ENCODE data around the gene ENTPD2. TPM values are rescaled to one million over a fixed set of nuclear protein-coding genes. Genes with fewer than 3 reads are reported as not detected.
"Not testable (repeated sequence)": the region's sequence is repeated elsewhere in the genome, so short reads cannot be mapped to it uniquely, and the experiment has no call there.

Gene ENTPD2
- polyA plus RNA-seq, 4 donors, result 2.8 to 6.0 (median 5.1) TPM

DNA sequence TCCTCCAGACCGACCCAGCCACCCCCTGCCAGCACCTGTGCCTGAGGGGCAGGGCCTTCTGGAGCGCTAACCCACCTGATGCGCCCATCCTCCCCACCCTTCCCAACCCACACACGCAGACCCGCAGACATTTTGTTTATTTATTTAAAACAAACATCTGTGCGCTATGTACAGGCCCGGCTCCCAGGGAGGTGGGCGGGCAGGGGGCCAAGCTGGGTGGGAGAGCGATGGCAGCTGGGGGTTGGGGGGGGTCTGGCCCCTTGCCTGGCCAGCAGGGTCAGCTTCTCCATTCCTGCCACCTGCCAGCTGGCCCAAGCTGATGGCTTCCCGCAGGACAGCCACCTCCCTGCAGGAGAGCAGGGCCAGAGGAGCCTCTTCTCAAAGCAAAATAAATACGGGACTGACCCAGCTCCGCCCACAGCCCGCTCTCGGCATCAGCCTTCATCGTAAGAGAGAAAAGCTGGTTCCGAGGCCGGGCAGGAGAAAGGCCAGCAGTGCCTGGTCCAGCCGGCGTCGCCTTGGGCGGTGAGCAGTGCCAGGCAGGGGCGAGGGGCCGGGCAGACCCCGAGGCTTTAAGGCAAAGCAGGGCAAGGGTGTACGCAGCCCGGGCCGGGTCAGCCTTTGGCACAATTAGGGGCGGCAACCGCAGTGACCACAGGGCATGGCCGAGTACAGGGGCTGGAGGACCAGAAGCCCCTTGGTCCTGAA is 46.6 kb downstream of the ENTPD2 start:
- DNase-seq (ENCODE audit: low read depth in 4 of 4, low spot score in 2 of 4), result no peak

DNA sequence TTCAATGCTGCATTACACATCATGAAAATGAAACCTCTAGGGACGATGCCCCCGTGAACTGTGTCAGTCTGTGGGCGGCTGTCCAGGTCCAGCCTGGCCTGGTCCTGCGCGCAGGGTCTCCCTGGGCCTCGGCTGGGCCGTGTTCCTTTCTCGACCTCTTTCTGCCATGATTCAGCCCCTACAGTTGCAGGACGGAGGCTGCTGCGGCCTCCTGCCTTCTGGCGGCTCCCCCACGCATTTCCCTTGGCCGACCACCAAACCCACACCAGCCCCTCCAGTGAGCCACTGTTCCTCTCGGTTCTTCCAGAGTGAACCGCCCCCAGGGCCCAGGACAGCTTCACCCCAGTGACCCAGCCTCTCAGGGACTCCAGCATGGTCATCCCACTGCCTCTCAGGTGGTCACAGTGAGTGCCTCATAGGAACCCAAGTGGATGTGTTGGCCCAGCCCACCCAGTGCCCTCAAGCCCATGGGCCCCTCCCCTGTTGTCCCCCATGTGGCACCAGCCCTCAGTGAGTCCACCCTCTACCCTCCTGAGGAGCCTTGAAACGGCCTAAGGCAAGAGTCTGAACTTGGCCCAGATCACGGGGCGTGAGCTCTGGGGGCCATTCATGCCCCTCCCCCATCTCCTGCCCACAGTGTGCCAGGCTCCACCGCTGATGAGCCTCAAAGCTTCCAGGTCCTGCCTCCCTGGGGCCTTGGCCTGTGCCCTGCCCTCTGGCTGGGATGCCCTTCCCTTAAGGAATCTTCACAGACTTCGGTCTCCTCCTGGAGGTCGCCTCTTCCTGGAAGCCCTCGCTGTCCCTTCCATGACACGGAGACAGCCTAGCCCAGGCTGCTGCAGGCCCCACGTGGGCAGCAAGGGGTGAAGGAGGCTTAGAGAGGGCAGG is 47.5 kb downstream of the ENTPD2 start:
- DNase-seq (ENCODE audit: low read depth in 4 of 4, low spot score in 2 of 4), result no peak

DNA sequence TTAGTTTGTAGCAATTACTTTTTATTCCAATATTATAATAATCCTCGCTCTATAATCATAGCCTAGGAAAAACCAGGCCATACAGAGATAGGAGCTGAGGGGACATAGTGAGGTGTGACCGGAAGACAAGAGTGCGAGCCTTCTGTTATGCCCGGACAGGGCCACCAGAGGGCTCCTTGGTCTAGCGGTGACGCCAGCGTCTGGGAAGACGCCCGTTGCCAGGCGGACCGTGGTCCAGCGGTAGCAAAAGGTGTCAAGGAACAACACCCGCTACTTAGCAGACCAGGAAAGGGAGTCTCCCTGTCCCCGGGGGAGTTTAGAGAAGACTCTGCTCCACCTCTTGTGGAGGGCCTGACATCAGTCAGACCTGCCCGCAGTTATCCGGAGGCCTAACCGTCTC is 49.6 kb downstream of the ENTPD2 start:
- not testable (repeated sequence) for DNase-seq (ENCODE audit: low read depth in 4 of 4, low spot score in 2 of 4)

DNA sequence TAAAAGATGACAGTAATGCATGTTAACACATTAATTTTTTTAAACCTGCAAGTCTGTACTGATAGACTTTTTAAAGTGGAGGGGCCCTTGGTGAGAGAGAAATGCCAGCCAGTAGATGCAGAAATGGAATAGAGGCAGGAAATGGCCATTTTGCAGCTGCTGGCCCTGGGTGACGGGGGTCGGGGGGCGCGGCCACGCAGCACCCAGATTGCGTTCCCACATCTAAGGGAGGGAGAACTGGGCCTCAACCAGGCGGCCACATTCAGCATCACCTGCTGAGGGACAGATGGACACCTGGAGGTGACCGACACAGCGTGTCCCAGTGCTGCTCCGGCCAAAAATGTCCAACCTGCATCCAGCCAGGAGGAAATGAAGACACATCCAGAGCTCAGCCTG is 51.2 kb downstream of the ENTPD2 start:
- DNase-seq (ENCODE audit: low read depth in 4 of 4, low spot score in 2 of 4), result no peak

DNA sequence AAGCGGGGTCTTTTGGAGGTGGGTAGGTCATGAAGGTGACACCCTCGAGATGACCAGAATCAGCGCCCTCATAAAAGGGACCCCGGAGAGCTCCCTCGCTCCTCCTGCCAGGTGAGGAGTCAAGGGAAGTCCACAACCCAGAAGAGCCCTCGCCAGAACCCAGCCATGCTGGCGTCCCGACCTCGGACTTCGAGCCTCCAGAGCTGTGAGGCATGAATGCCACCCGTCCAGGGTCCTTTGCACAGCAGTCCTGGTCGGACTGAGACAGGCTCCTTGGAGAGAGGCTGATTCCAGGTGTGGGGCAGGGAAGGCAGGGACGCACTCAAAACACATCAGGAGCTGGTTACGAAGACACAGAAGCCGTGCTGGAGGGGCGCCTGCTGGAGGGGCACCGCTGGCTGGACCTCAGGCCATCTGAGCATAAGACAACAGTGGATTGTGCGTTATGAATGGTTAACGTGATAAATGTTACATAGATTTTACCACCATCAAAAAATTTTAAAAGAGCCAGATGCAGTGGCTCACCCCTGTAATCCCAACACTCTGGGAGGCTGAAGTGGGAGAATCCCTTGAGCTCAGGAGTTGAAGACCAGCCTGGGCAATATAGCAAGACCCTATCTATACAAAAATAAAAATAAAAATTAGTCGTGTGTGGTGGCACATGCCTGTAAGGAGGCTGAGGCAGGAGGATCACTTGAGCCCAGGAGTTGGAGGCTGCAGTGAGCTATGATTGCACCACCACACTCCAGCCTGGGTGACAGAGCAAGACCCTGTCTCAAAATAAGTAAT is 51.8 kb downstream of the ENTPD2 start:
- DNase-seq (ENCODE audit: low read depth in 4 of 4, low spot score in 2 of 4), result no peak

DNA sequence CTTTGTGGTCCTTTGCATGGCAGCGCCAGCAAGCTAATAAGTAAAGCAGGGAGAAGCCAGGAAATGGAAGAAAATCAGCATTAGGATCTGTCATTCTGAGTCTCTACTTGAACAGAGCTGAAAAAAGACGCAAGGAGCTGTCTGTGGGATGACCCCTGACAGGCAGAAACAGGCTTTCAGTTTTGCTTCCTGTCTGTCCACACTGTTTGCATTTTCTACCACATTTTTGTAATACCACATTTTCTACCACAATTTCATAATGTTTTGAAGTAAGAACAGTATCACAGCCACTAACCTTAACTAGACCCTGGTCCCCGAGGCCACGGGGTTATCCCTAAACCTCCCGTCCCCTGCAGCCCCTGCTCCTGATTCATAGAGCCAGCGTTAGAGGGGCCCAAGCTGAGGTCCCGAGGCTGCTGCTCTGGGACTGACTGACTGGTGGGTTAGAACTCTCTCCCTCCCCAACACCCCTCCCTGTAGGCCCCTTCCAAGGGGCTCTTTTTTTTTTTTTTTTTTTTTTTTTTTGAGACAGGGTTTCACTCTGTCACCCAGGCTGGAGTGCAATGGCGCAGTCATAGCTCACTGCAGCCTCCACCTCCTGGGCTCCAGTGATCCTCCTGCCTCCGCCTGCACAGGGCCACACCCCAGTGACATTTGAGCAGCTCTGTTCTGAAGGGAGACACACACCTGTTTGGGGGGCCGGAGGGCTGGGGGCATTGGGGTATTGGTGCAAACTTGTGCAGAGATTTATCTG is 53.5 kb downstream of the ENTPD2 start:
- DNase-seq (ENCODE audit: low read depth in 4 of 4, low spot score in 2 of 4), result no peak

Other genes with a start within 250 kb of the ENTPD2 start
- 10 to 100 TPM; 55.1 to 83.6 (median 75.9) TPM for gene RABL6, start 246.1 kb downstream of the ENTPD2 start, polyA plus RNA-seq (ENCODE audit: insufficient read length in 4 of 4)
- gene AJM1, start 211.6 kb downstream of the ENTPD2 start, polyA plus RNA-seq (ENCODE audit: insufficient read length in 4 of 4), result 1 to 10 TPM in 3 of 4 donors, under 1 TPM in 1; 0.68 to 1.8 (median 1.3) TPM
- gene PHPT1, start 204.7 kb downstream of the ENTPD2 start, polyA plus RNA-seq (ENCODE audit: insufficient read length in 4 of 4), result 100 to 1,000 TPM in 3 of 4 donors, 10 to 100 TPM in 1; 60.1 to 135 (median 115) TPM
- gene MAMDC4, start 201.7 kb downstream of the ENTPD2 start, polyA plus RNA-seq (ENCODE audit: insufficient read length in 4 of 4), result 10 to 100 TPM in 2 of 4 donors, 1 to 10 TPM in 2; 3.5 to 13.4 (median 8.9) TPM
- 100 to 1,000 TPM; 342 to 455 (median 391) TPM for gene EDF1, start 187.8 kb downstream of the ENTPD2 start, polyA plus RNA-seq (ENCODE audit: insufficient read length in 4 of 4)
- gene TRAF2, start 167.5 kb downstream of the ENTPD2 start, polyA plus RNA-seq (ENCODE audit: insufficient read length in 4 of 4), result 10 to 100 TPM; 11.2 to 17.9 (median 14.8) TPM
- gene FBXW5, start 109.3 kb downstream of the ENTPD2 start, polyA plus RNA-seq (ENCODE audit: insufficient read length in 4 of 4), result 10 to 100 TPM; 37.8 to 69.9 (median 60.6) TPM
- 1 to 10 TPM in 2 of 4 donors, under 1 TPM in 2; 0.51 to 1.2 (median 1.0) TPM for gene C8G, start 108.8 kb downstream of the ENTPD2 start, polyA plus RNA-seq (ENCODE audit: insufficient read length in 4 of 4)
- 10 to 100 TPM; 15.7 to 53.5 (median 30.7) TPM for gene LCN12, start 101.8 kb downstream of the ENTPD2 start, polyA plus RNA-seq (ENCODE audit: insufficient read length in 4 of 4)
- 10 to 100 TPM; 34.0 to 80.6 (median 34.4) TPM for gene PTGDS, start 76.6 kb downstream of the ENTPD2 start, polyA plus RNA-seq (ENCODE audit: insufficient read length in 4 of 4)
- gene LCNL1, start 71.1 kb downstream of the ENTPD2 start, polyA plus RNA-seq (ENCODE audit: insufficient read length in 4 of 4), result under 1 TPM in 3 of 4 donors, not detected in 1; 0.08 to 0.41 (median 0.17) TPM
- 10 to 100 TPM; 22.4 to 53.2 (median 41.4) TPM for gene PAXX, start 61.6 kb downstream of the ENTPD2 start, polyA plus RNA-seq (ENCODE audit: insufficient read length in 4 of 4)
- 1 to 10 TPM in 1 of 4 donors, under 1 TPM in 3; 0.49 to 1.2 (median 0.74) TPM for gene CLIC3, start 57.5 kb downstream of the ENTPD2 start, polyA plus RNA-seq (ENCODE audit: insufficient read length in 4 of 4)
- 10 to 100 TPM; 36.4 to 60.9 (median 55.4) TPM for gene ABCA2, start 25.8 kb downstream of the ENTPD2 start, polyA plus RNA-seq (ENCODE audit: insufficient read length in 4 of 4)
- gene FUT7, start 22.0 kb downstream of the ENTPD2 start, polyA plus RNA-seq (ENCODE audit: insufficient read length in 4 of 4), result under 1 TPM in 2 of 4 donors, not detected in 2; 0.08 to 0.12 TPM
- 10 to 100 TPM; 19.8 to 46.8 (median 34.4) TPM for gene NPDC1, start 7.9 kb downstream of the ENTPD2 start, polyA plus RNA-seq (ENCODE audit: insufficient read length in 4 of 4)
- 10 to 100 TPM in 1 of 4 donors, 1 to 10 TPM in 3; 5.5 to 10.0 (median 8.6) TPM for gene SAPCD2, start 16.5 kb upstream of the ENTPD2 start, polyA plus RNA-seq (ENCODE audit: insufficient read length in 4 of 4)
- 1 to 10 TPM; 4.2 to 7.4 (median 5.9) TPM for gene UAP1L1, start 23.5 kb upstream of the ENTPD2 start, polyA plus RNA-seq (ENCODE audit: insufficient read length in 4 of 4)
- 10 to 100 TPM; 46.5 to 70.7 (median 63.1) TPM for gene MAN1B1, start 32.9 kb upstream of the ENTPD2 start, polyA plus RNA-seq (ENCODE audit: insufficient read length in 4 of 4)
- 10 to 100 TPM; 14.5 to 31.9 (median 25.1) TPM for gene DPP7, start 60.7 kb upstream of the ENTPD2 start, polyA plus RNA-seq (ENCODE audit: insufficient read length in 4 of 4)
- gene GRIN1, start 85.1 kb upstream of the ENTPD2 start, polyA plus RNA-seq (ENCODE audit: insufficient read length in 4 of 4), result under 1 TPM in 3 of 4 donors, not detected in 1; 0.06 to 0.60 (median 0.20) TPM
- gene LRRC26, start 116.0 kb upstream of the ENTPD2 start, polyA plus RNA-seq (ENCODE audit: insufficient read length in 4 of 4), result under 1 TPM in 3 of 4 donors, not detected in 1; 0.12 to 0.29 (median 0.17) TPM
- under 1 TPM in 1 of 4 donors, not detected in 3; 0.16 TPM for gene TMEM210, start 118.0 kb upstream of the ENTPD2 start, polyA plus RNA-seq (ENCODE audit: insufficient read length in 4 of 4)
- gene ANAPC2, start 134.5 kb upstream of the ENTPD2 start, polyA plus RNA-seq (ENCODE audit: insufficient read length in 4 of 4), result 10 to 100 TPM; 31.3 to 56.1 (median 44.4) TPM
- 10 to 100 TPM; 44.5 to 78.1 (median 56.9) TPM for gene SSNA1, start 134.6 kb upstream of the ENTPD2 start, polyA plus RNA-seq (ENCODE audit: insufficient read length in 4 of 4)
- 10 to 100 TPM; 12.8 to 15.4 (median 14.7) TPM for gene TPRN, start 146.7 kb upstream of the ENTPD2 start, polyA plus RNA-seq (ENCODE audit: insufficient read length in 4 of 4)
- 10 to 100 TPM; 37.2 to 53.2 (median 43.5) TPM for gene TMEM203, start 151.6 kb upstream of the ENTPD2 start, polyA plus RNA-seq (ENCODE audit: insufficient read length in 4 of 4)
- gene NDOR1, start 151.6 kb upstream of the ENTPD2 start, polyA plus RNA-seq (ENCODE audit: insufficient read length in 4 of 4), result 10 to 100 TPM in 3 of 4 donors, 1 to 10 TPM in 1; 7.0 to 20.2 (median 14.5) TPM
- gene RNF208, start 168.2 kb upstream of the ENTPD2 start, polyA plus RNA-seq (ENCODE audit: insufficient read length in 4 of 4), result 10 to 100 TPM in 3 of 4 donors, 1 to 10 TPM in 1; 5.4 to 15.1 (median 13.1) TPM
- 10 to 100 TPM in 2 of 4 donors, 1 to 10 TPM in 2; 5.1 to 20.9 (median 12.5) TPM for gene CYSRT1, start 171.1 kb upstream of the ENTPD2 start, polyA plus RNA-seq (ENCODE audit: insufficient read length in 4 of 4)
- gene RNF224, start 173.4 kb upstream of the ENTPD2 start, polyA plus RNA-seq (ENCODE audit: insufficient read length in 4 of 4), result 10 to 100 TPM in 2 of 4 donors, 1 to 10 TPM in 2; 3.6 to 20.1 (median 12.5) TPM
- 10 to 100 TPM in 2 of 4 donors, 1 to 10 TPM in 2; 4.4 to 15.4 (median 8.9) TPM for gene SLC34A3, start 176.8 kb upstream of the ENTPD2 start, polyA plus RNA-seq (ENCODE audit: insufficient read length in 4 of 4)
- gene TUBB4B, start 187.2 kb upstream of the ENTPD2 start, polyA plus RNA-seq (ENCODE audit: insufficient read length in 4 of 4), result 100 to 1,000 TPM; 324 to 444 (median 393) TPM
- 1 to 10 TPM; 1.0 to 3.5 (median 2.3) TPM for gene STPG3, start 197.2 kb upstream of the ENTPD2 start, polyA plus RNA-seq (ENCODE audit: insufficient read length in 4 of 4)
- gene NELFB, start 201.3 kb upstream of the ENTPD2 start, polyA plus RNA-seq (ENCODE audit: insufficient read length in 4 of 4), result 10 to 100 TPM; 49.5 to 67.0 (median 56.4) TPM
- 1 to 10 TPM; 3.9 to 8.5 (median 6.3) TPM for gene TOR4A, start 223.7 kb upstream of the ENTPD2 start, polyA plus RNA-seq (ENCODE audit: insufficient read length in 4 of 4)
- 1 to 10 TPM; 5.7 to 8.5 (median 8.2) TPM for gene NRARP, start 248.2 kb upstream of the ENTPD2 start, polyA plus RNA-seq (ENCODE audit: insufficient read length in 4 of 4)

Data from left renal cortex interstitium (tissue), 4 donors.